ENCODE results near the gene CDH4.

CDH4 gene

GRCh38 chr20:61487346-61487996, 235.4 kb downstream of the CDH4 start:
- no peak for DNase-seq (ENCODE audit: low read depth, low spot score)

- no peak for DNase-seq (ENCODE audit: low read depth, low spot score)
Measured at GRCh38 chr20:61487997-61488371, 235.9 kb downstream of the CDH4 start.

DNA sequence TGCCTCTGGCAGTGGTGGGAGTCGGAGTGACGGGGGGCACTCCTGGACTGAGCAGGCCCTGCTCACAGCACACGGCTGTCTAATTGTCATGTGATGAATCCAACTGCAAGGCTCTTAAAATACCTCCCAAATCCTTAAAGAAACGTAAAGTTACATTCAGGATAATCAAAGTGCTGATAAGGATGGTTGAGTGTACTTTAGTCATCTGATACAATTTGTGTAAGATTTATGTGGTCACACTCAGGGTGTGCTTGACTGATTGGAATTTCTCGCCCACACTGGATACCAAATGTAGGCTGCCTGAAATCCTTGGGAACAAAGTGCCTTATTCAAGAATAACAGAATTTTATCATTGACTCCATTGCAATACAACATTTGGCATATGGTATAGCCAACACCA, 238.7 kb downstream of the CDH4 start:
- no peak for DNase-seq (ENCODE audit: low read depth, low spot score)

GRCh38 chr20:61492065-61492464, 240.0 kb downstream of the CDH4 start:
- DNase-seq (ENCODE audit: low read depth, low spot score) = no peak

- DNase-seq (ENCODE audit: low read depth, low spot score) = no peak
Measured at GRCh38 chr20:61493798-61494305, 241.8 kb downstream of the CDH4 start.

GRCh38 chr20:61494763-61495575, 242.9 kb downstream of the CDH4 start:
- DNase-seq (ENCODE audit: low read depth, low spot score) = no peak

DNA sequence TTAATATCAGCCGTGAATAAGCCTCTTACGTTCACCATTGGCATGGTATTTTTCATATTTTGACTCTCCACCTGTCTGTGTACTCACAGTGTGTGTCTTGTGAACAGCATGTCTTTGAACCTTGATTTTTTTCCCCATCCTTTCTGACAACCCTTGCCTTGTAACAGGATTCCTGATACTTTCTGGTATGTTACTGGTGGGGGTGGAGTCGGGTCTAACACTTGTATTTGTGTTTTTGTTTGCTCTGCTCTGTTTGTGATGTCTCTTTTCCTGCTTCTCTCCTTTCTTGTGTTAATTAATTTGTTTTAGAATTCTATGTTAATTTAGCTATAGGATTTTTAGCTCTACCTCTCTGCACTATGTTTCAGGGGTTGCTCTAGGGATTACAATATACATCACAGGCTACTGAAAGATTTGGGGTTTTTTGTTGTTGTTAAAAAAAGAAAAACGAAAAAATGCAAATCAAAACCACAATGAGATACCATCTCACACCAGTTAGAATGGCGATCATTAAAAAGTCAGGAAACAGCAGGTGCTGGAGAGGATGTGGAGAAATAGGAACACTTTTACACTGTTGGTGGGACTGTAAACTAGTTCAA, 245.1 kb downstream of the CDH4 start:
- no peak for DNase-seq (ENCODE audit: low read depth, low spot score)

DNA sequence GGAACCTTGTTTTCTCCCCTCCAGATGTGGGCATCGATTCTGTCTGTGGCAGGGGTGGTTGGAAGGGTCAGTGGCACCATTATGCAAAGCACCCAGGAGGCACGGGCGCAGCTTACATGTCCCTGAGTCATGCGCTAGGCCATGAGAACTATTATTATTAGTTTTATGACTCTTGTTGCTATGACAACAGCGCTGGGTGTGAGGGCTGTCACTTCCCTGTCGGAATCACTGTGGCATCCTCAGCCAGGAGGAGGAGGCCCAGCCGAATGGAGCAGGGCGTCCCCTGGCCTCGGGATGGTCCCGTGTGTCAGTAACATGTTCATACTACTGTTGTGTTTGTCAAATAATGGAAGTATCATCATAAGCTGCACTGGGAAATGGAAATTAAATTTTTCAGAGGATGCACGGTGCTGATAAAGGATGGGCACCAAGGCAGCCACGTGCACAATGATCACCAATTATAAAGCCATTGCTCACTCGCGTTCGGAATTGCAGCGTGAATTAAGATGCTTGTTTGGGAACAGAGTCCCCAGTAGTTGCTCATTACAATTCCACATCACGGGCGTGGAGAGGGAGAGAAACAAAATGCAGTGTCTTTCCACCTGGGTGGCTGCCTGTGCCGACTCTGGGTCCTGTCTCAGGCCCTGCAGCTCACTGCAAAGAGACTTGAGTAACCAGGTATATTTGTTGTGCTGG, 247.9 kb downstream of the CDH4 start:
- no peak for DNase-seq (ENCODE audit: low read depth, low spot score)

DNA sequence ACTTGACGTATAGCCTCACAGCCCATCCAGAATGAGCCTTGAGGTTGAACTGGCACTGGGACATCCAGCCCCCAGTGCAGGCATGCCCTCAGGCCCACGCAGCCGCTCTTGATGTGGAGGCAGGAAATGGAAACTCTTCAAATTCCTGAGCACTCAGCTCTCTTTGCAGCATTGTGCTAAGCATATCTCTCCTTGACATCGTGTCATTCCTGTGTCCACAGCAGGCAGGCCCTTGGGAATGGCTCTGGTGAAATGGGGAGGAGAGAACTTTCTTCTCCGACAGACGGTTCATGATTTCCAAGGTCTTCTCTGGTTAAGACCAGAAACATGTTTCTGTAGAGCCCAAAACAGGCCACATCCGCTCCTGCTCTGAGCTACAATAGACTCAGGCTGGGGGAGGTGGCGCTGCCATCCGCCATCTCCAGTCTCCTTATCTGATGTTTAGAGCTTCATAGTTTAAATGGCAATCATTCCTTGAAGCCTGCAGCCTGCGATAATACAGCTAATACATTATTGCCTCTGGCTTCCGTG, 248.8 kb downstream of the CDH4 start:
- no peak for DNase-seq (ENCODE audit: low read depth, low spot score)

GRCh38 chr20:61502433-61502832, 250.4 kb downstream of the CDH4 start:
- no peak for DNase-seq (ENCODE audit: low read depth, low spot score)

DNA sequence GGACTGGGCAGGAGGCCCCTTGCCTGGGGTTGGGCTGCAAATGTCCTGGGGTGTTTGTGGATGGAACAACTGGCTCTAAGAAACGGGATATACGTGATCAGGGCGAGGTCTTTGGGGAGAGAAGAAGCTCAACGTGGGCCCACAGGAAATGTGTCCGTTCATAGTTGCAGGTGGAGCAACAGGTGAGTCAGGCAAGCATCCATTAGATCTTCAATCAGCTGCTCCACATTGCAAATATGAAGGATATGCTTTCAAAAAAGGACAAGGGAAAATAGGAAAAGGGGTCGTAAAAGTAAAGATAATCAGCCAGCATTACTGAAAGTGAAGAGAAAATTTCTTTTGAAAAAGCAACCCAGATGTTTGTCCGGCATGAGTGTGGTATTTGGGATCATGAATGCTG, 251.0 kb downstream of the CDH4 start:
- DNase-seq (ENCODE audit: low read depth, low spot score) = no peak

GRCh38 chr20:61505508-61505907, 253.4 kb downstream of the CDH4 start:
- DNase-seq (ENCODE audit: low read depth, low spot score) = no peak

DNA sequence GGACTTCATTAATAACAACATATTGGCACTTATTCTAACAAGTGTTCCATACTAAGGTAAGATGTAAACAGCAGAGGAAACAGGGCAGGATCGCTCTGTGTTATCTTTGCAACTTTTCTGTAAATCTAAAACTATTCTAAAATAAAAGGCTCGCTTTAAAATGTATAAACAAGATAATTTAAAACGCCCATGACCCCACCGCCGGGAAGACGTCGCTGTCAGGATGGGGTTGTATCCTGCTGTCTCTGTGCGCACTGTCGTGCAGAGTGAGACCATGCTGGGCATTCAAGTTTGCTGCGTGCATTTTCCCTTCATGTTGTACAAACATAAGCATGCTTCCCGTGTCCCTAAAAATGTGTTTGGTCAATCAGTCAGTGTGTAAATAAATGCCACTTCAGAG, 255.7 kb downstream of the CDH4 start:
- no peak for DNase-seq (ENCODE audit: low read depth, low spot score)

GRCh38 chr20:61508301-61509096, 256.4 kb downstream of the CDH4 start:
- no peak for DNase-seq (ENCODE audit: low read depth, low spot score)

DNA sequence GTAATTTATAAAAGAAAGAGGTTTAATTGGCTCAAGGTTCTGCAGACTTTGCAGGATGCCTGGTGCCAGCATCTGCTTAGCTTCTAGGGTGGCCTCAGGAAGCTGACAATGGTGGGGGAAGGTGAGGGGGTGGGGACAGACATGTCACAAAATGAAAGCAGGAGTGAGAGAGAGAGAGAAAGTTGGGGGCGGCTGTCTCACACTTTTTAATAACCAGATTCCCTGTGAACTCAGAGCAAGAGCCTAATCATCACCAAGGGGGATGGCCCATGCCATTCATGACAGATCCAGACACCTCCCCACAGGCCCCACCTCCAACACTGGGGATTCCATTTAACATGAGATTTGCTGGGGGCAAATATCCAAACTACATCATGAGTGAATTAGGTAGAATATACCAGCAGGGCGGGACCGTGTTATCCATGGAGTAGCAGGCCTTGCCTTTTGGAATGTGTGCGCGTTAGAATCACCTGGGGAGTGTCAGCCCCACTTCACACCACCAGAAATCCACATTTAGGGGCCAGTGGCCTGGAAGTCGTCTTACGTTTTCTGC, 258.8 kb downstream of the CDH4 start:
- DNase-seq (ENCODE audit: low read depth, low spot score) = no peak

DNA sequence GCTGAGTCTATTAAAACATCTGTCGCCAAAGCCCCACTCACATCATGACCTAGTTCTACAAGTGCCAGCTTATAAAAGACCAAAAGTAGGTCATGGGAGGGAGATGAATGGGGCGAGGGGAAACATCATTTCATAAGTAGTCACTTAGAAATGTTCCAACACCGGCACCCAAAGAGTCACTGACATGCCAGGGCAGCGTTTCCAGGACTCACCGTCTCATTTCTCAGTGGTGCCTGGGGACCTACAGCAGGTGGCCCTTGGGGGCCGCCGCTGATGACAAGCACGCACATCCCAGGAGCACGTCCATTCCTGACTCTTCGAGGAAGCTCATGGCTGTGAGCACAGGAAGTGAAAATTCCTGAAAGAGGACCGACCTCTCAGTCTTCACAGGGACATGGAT, 260.4 kb downstream of the CDH4 start:
- no peak for DNase-seq (ENCODE audit: low read depth, low spot score)

- no peak for DNase-seq (ENCODE audit: low read depth, low spot score)
Measured at GRCh38 chr20:61513124-61514017, 261.3 kb downstream of the CDH4 start.

DNA sequence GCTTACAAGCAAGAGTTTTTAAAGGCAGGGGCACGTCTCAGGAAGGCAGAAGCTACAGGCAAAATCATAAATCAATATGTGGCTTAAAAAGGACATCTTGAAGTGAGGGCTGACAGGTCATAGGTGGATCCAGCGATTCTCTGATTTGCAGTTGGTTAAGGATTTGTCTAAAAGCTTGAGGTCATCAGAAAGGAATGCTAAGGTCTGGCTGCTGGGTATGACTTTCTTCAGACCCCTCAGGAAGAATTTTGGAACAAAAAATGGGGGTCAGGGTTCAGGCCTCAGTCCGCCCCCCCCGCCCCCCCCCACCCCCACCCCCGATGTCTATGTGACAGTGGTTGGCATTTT, 261.9 kb downstream of the CDH4 start:
- DNase-seq (ENCODE audit: low read depth, low spot score) = no peak

GRCh38 chr20:61514396-61514795, 262.3 kb downstream of the CDH4 start:
- DNase-seq (ENCODE audit: low read depth, low spot score) = no peak
